Gastroesophageal sphincter (tissue), 3 donors: ENCODE data around the gene AP3M1.

Experiments used
- CTCF ChIP-seq, 4 experiments: fragments of 200-600 bp in 2 of 4; fragments of 450-650 bp in 2 of 4; sonication (generic) in 1 of 4; IDR thresholded peaks; one replicate each; pipeline ENCODE4 v1.5.1; 2017 to 2019; ENCODE audit warnings: antibody characterized with exemption in 4 of 4, mild to moderate bottlenecking in 2 of 4, moderate library complexity in 2 of 4
- POLR2A ChIP-seq, 2 donors: fragments of 450-650 bp; IDR thresholded peaks; one replicate each; pipeline ENCODE4 v1.6.1; 2017; ENCODE audit warnings: antibody characterized with exemption in 2 of 2, mild to moderate bottlenecking in 2 of 2, moderate library complexity in 1 of 2

DNA sequence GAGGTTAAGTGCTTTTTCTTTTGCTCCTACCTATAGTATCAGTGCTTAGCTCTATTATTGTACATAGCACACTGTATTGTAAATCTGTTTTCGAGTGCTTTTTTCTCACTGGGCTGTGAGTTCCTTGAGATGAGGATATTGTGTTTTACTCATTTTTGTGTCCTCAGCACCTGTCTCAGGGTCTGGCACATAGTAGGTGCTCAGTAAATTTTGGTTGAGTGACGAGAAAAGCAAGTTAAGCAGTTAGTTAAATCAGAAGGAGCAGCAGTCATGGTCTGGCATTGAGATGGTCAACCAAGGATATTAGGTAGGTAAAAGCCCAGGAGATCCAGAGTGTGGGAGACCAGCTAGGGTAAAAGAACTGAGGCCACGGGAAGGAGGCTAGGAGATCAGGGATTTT is 51.2 kb downstream of the AP3M1 start:
- TF ChIP-seq CTCF (IDR thresholded peaks at IDR 0.05) (no peak), POLR2A (IDR thresholded peaks at IDR 0.05) (no peak)
